H1 (cell line): ENCODE data around the gene SPAG17. TPM values are rescaled to one million over a fixed set of nuclear protein-coding genes. Genes with fewer than 3 reads are reported as not detected.

Experiments used
- CTCF ChIA-PET: fragments of 300-600 bp; sonication (Branson Sonifier 250); formaldehyde crosslinking; loops from one replicate; lab custom pipeline; 2021; ENCODE audit not compliant: partially characterized antibody; lab: Charles Lee
- POLR2A ChIA-PET: fragments of 300-600 bp; sonication (Branson Sonifier 250); formaldehyde crosslinking; loops from one replicate; lab custom pipeline; 2021; ENCODE audit warnings: inconsistent platforms; ENCODE audit not compliant: partially characterized antibody; lab: Charles Lee
- DNase-seq, 2 experiments: peaks; one replicate each; pipeline versions ENCODE4 v3.0.0 to v3.0.0-alpha.2; 2010 to 2022; ENCODE audit warnings: low spot score in 2 of 2, low read depth in 1 of 2, mixed read lengths in 1 of 2
- FAIRE-seq: peaks from 2 replicates; lab custom pipeline; 2011; peaks lifted over from hg19 to GRCh38; lab: Jason Lieb, UNC
- H2AFZ ChIP-seq: 2 replicates; pipeline ENCODE4 v1.8.1; 2012; ENCODE audit warnings: low read length, inconsistent platforms
- H2AK5ac ChIP-seq: 2 replicates; pipeline ENCODE4 v1.6.1; 2013; ENCODE audit warnings: low read depth, low read length
- H2BK120ac ChIP-seq: replicated peaks from 2 replicates; pipeline ENCODE3; 2013; ENCODE audit warnings: low read depth, low read length, inconsistent platforms
- H2BK12ac ChIP-seq: 2 replicates; pipeline ENCODE4 v1.6.1; 2013; ENCODE audit warnings: low read depth, low read length
- H2BK15ac ChIP-seq: 2 replicates; pipeline ENCODE4 v1.6.1; 2013; ENCODE audit warnings: low read length
- H2BK20ac ChIP-seq: 2 replicates; pipeline ENCODE4 v1.6.1; 2013; ENCODE audit warnings: low read length
- H2BK5ac ChIP-seq: 2 replicates; pipeline ENCODE4 v1.6.1; 2013; ENCODE audit warnings: low read depth, low read length
- H3K14ac ChIP-seq: 2 replicates; pipeline ENCODE4 v1.6.1; 2013; ENCODE audit warnings: inconsistent platforms; ENCODE audit not compliant: insufficient read length
- H3K18ac ChIP-seq: 2 replicates; pipeline ENCODE4 v1.6.1; 2013; ENCODE audit warnings: low read length; ENCODE audit errors: extremely low read depth
- H3K23ac ChIP-seq: 2 replicates; pipeline ENCODE4 v1.6.1; 2013; ENCODE audit warnings: inconsistent platforms; ENCODE audit not compliant: insufficient read length
- H3K23me2 ChIP-seq: 2 replicates; pipeline ENCODE4 v1.6.1; 2013; ENCODE audit warnings: low read depth, low read length
- H3K27ac ChIP-seq: 2 replicates; pipeline ENCODE4 v1.6.1; 2011; ENCODE audit warnings: low read depth, low read length, inconsistent platforms
- H3K27me3 ChIP-seq, 4 experiments: replicated peaks in 1 of 4; 1 replicate in 1 of 4; 2 replicates in 3 of 4; pipeline versions ENCODE4 v1.6.1 to v1.8.1; 2011 to 2013; ENCODE audit warnings: low read length in 3 of 4, mild to moderate bottlenecking in 3 of 4, inconsistent platforms in 2 of 4, mixed read lengths in 2 of 4, moderate library complexity in 1 of 4; ENCODE audit not compliant: control insufficient read depth in 3 of 4, insufficient read depth in 3 of 4; ENCODE audit errors: extremely low read depth in 1 of 4
- H3K36me3 ChIP-seq, 4 experiments: 2 replicates each; pipeline versions ENCODE4 v1.6.1 to v1.8.1; 2011 to 2013; ENCODE audit warnings: mild to moderate bottlenecking in 4 of 4, low read length in 3 of 4, moderate library complexity in 2 of 4, control low read depth in 1 of 4, inconsistent platforms in 1 of 4; ENCODE audit not compliant: insufficient read depth in 4 of 4, control insufficient read depth in 2 of 4
- H3K4ac ChIP-seq: replicated peaks from 2 replicates; pipeline ENCODE3; 2013; ENCODE audit warnings: low read length, low read depth, mixed read lengths, inconsistent platforms; ENCODE audit not compliant: insufficient read length
- H3K4me1 ChIP-seq, 4 experiments: replicated peaks in 1 of 4; 1 replicate in 1 of 4; 2 replicates in 3 of 4; pipeline versions ENCODE4 v1.6.1 to v1.8.1; 2011 to 2013; ENCODE audit warnings: low read length in 3 of 4, inconsistent platforms in 2 of 4, mixed read lengths in 1 of 4; ENCODE audit not compliant: insufficient read depth in 4 of 4, control insufficient read depth in 3 of 4
- H3K4me2 ChIP-seq, 2 experiments: 2 replicates each; pipeline versions ENCODE4 v1.6.1 to v1.8.1; 2011 to 2013; ENCODE audit warnings: low read depth in 2 of 2, low read length in 2 of 2, control low read depth in 1 of 2, inconsistent platforms in 1 of 2, mild to moderate bottlenecking in 1 of 2; ENCODE audit not compliant: insufficient read depth in 1 of 2
- H3K4me3 ChIP-seq, 4 experiments: fragments of 200-600, 300-600 bp in 1 of 4; sonication (generic), shearing (Covaris generic), sonication (Bioruptor Twin) in 1 of 4; 2 replicates each; pipeline versions ENCODE4 v1.5.1 to v1.8.1; 2011 to 2016; ENCODE audit warnings: low read length in 4 of 4, low read depth in 3 of 4, control low read depth in 2 of 4, inconsistent platforms in 2 of 4, mild to moderate bottlenecking in 2 of 4, mixed read lengths in 1 of 4, moderate library complexity in 1 of 4; ENCODE audit not compliant: insufficient read depth in 2 of 4; ENCODE audit errors: extremely low read depth in 1 of 4
- H3K56ac ChIP-seq: replicated peaks from 2 replicates; pipeline ENCODE3; 2013; ENCODE audit warnings: low read depth, mild to moderate bottlenecking, mixed read lengths, low read length, inconsistent platforms; ENCODE audit not compliant: insufficient read length
- H3K79me1 ChIP-seq: 2 replicates; pipeline ENCODE4 v1.6.1; 2013; ENCODE audit warnings: low read depth, low read length, control low read depth
- H3K79me2 ChIP-seq, 2 experiments: 2 replicates each; pipeline versions ENCODE4 v1.6.1 to v1.8.1; 2012 to 2013; ENCODE audit warnings: low read length in 2 of 2, mild to moderate bottlenecking in 2 of 2, inconsistent platforms in 1 of 2; ENCODE audit not compliant: insufficient read depth in 2 of 2, control insufficient read depth in 1 of 2
- H3K9ac ChIP-seq, 4 experiments: replicated peaks in 1 of 4; 1 replicate in 1 of 4; 2 replicates in 3 of 4; pipeline versions ENCODE4 v1.6.1 to v1.8.1; 2011 to 2013; ENCODE audit warnings: low read depth in 3 of 4, low read length in 3 of 4, control low read depth in 2 of 4, mild to moderate bottlenecking in 2 of 4, moderate library complexity in 2 of 4, inconsistent platforms in 1 of 4; ENCODE audit errors: extremely low read depth in 1 of 4
- H3K9me3 ChIP-seq, 2 experiments: 2 replicates each; pipeline versions ENCODE4 v1.6.1 to v1.8.1; 2012 to 2013; ENCODE audit warnings: mild to moderate bottlenecking in 2 of 2, moderate library complexity in 2 of 2, control low read depth in 1 of 2, inconsistent platforms in 1 of 2, low read depth in 1 of 2, low read length in 1 of 2, mixed read lengths in 1 of 2; ENCODE audit not compliant: insufficient read depth in 2 of 2
- H4K20me1 ChIP-seq, 2 experiments: replicated peaks in 1 of 2; 2 replicates each; pipeline versions ENCODE3 to v1.8.1; 2011 to 2013; ENCODE audit warnings: inconsistent platforms in 2 of 2, low read length in 2 of 2, mild to moderate bottlenecking in 1 of 2; ENCODE audit not compliant: insufficient read depth in 2 of 2, control insufficient read depth in 1 of 2
- H4K5ac ChIP-seq: 2 replicates; pipeline ENCODE4 v1.6.1; 2013; ENCODE audit warnings: low read length, low read depth, mixed read lengths, inconsistent platforms; ENCODE audit not compliant: insufficient read length
- H4K8ac ChIP-seq: 2 replicates; pipeline ENCODE4 v1.8.0; 2013; ENCODE audit warnings: mild to moderate bottlenecking, moderate library complexity, low read length, inconsistent platforms; ENCODE audit not compliant: insufficient read depth; ENCODE audit errors: extremely low read depth
- H4K91ac ChIP-seq: replicated peaks from 2 replicates; pipeline ENCODE3; 2013; ENCODE audit warnings: low read length, mixed read lengths, inconsistent platforms; ENCODE audit not compliant: insufficient read length
- ATF3 ChIP-seq: IDR thresholded peaks from 2 replicates; pipeline ENCODE4 v1.6.1; 2011; ENCODE audit warnings: low read depth, mild to moderate bottlenecking, low read length; ENCODE audit not compliant: insufficient read depth
- CHD2 ChIP-seq: IDR thresholded peaks from 2 replicates; pipeline ENCODE4 v1.6.1; 2012; ENCODE audit warnings: low read length, improper control_type of control experiment
- CTBP2 ChIP-seq: IDR thresholded peaks from 2 replicates; pipeline ENCODE4 v1.7.0; 2011; ENCODE audit warnings: borderline replicate concordance, mild to moderate bottlenecking, moderate library complexity, mixed read lengths, low read length; ENCODE audit not compliant: insufficient read depth, insufficient read length
- EP300 ChIP-seq, 2 experiments: IDR thresholded peaks; 1 replicate in 1 of 2; 2 replicates in 1 of 2; pipeline ENCODE4 v1.6.1; 2011 to 2012; ENCODE audit warnings: low read depth in 2 of 2, low read length in 2 of 2, mild to moderate bottlenecking in 2 of 2, borderline replicate concordance in 1 of 2, inconsistent platforms in 1 of 2, moderate library complexity in 1 of 2
- EZH2 ChIP-seq: fragments of 200-600 bp; sonication (generic); IDR thresholded peaks from 2 replicates; pipeline ENCODE4 v1.7.1; 2012; ENCODE audit warnings: low read depth, mild to moderate bottlenecking, moderate library complexity, low read length, inconsistent platforms; ENCODE audit not compliant: severe bottlenecking
- GABPA ChIP-seq: IDR thresholded peaks from 2 replicates; pipeline ENCODE4 v1.6.1; 2011; ENCODE audit warnings: mild to moderate bottlenecking, low read length, moderate library complexity, borderline replicate concordance; ENCODE audit not compliant: insufficient read depth
- POLR2A ChIP-seq, 2 experiments: IDR thresholded peaks; 1 replicate in 1 of 2; 2 replicates in 1 of 2; pipeline ENCODE4 v1.6.1; 2011; ENCODE audit warnings: low read depth in 2 of 2, low read length in 2 of 2, mild to moderate bottlenecking in 2 of 2; ENCODE audit errors: control extremely low read depth in 1 of 2
- RFX5 ChIP-seq: IDR thresholded peaks from 2 replicates; pipeline ENCODE4 v1.6.1; 2011; ENCODE audit warnings: low read depth, low read length, improper control_type of control experiment, borderline replicate concordance
- SAP30 ChIP-seq: fragments of 300-600 bp; sonication (generic); IDR thresholded peaks from 2 replicates; pipeline ENCODE4 v1.7.1; 2012; ENCODE audit warnings: low read length, moderate library complexity, mild to moderate bottlenecking, inconsistent platforms; ENCODE audit not compliant: insufficient read depth, insufficient replicate concordance
- SRF ChIP-seq: IDR thresholded peaks from 2 replicates; pipeline ENCODE4 v1.6.1; 2011; ENCODE audit warnings: mild to moderate bottlenecking, low read depth, low read length, moderate library complexity
- TAF1 ChIP-seq: IDR thresholded peaks from 2 replicates; pipeline ENCODE4 v1.6.1; 2011; ENCODE audit warnings: mild to moderate bottlenecking, low read depth, low read length
- TBP ChIP-seq: IDR thresholded peaks from 2 replicates; pipeline ENCODE4 v1.6.1; 2011; ENCODE audit warnings: low read depth, low read length, improper control_type of control experiment
- USF2 ChIP-seq: IDR thresholded peaks from 2 replicates; pipeline ENCODE4 v1.6.1; 2011; ENCODE audit warnings: low read length, improper control_type of control experiment
- WGBS, 2 experiments: shearing (Covaris generic) in 1 of 2; methylation state at CpG; one replicate each; pipeline versions ENCODE4 v1.1.6 to v1.1.7; 2013 to 2015; ENCODE audit warnings: low lambda C conversion rate in 2 of 2, mixed read lengths in 2 of 2, inconsistent platforms in 1 of 2, low coverage in 1 of 2, missing lambda C conversion rate in 1 of 2; ENCODE audit not compliant: insufficient replicate concordance in 2 of 2, insufficient coverage in 1 of 2, insufficient read length in 1 of 2; ENCODE audit errors: extremely low coverage in 1 of 2, missing lambda C conversion rate in 1 of 2; 5-methylcytosine and 5-hydroxymethylcytosine counted together
- polyA plus RNA-seq, 7 experiments: library from polyadenylated mRNA; depleted of rRNA in 3 of 7; stranded (reverse) in 5 of 7; unstranded in 2 of 7; fragments of >200 nt in 5 of 7; fragments of 200-250 nt in 2 of 7; gene quantifications; 1 replicate in 5 of 7; 2 replicates in 1 of 7; 4 replicates in 1 of 7; pipeline versions ENCODE4 v1.2.1 to v1.2.3, GENCODE V29; 2011 to 2013; ENCODE audit warnings: missing spikeins in 2 of 7, mixed read lengths in 2 of 7
- total RNA-seq: library from RNA; stranded (reverse); fragmentation: NEBNext Ultra II Directional; extraction: Animal tissue kit (Norgen Biotek cat#: 25700); gene quantifications from 2 replicates; pipeline ENCODE4 v1.2.1, GENCODE V29; 2021

The SPAG17 gene
- total and polyA plus RNA-seq, 2 of the 8 experiments (the other 6 are each of a cell fraction or from before 2014, with no cell fraction given) = 0.56 to 0.62 TPM

- Histone ChIP-seq H3K4me2 (no peak overlapping the region), H2BK20ac (no peak overlapping the region), H3K36me3 (no peaks in the 10 kb centered on the region), H3K27me3 (no peaks in the 10 kb centered on the region), H3K23ac (no peak overlapping the region), H2BK15ac (no peak overlapping the region), H3K79me1 (no peaks in the 10 kb centered on the region), H3K14ac (no peak overlapping the region), H4K20me1 (peaks cover 0 to 2% of the 10 kb centered on the region in 2 experiments), H4K5ac (no peak overlapping the region), H2BK120ac (no peak overlapping the region), H2BK12ac (no peak overlapping the region), H3K27ac (no peak overlapping the region), H3K79me2 (no peaks in the 10 kb centered on the region), H4K8ac (no peak overlapping the region), H3K4me1 (no peaks in the 10 kb centered on the region), H2BK5ac (no peak overlapping the region), H3K56ac (no peak overlapping the region), H3K4ac (no peak overlapping the region), H4K91ac (no peak overlapping the region), H3K18ac (no peak overlapping the region), H2AFZ (no peak overlapping the region), H3K23me2 (no peaks in the 10 kb centered on the region), H2AK5ac (no peak overlapping the region), H3K4me3 (no peak overlapping the region), H3K9ac (no peak overlapping the region), H3K9me3 (no peaks in the 10 kb centered on the region)
- WGBS, 2 experiments = 96% methylated on average over 1 of the region's 1 CpG; no CpG with 5 or more reads in 1 of the 2 experiments
- ChIA-PET POLR2A (no interaction called here), CTCF (interaction anchor here (0.7 kb wide), 1 partner anchor 1208 kb away, joined by 3 read pairs; no protein-coding TSS in a partner anchor)
- DNase-seq (no peak), FAIRE-seq (no peak)
- TF ChIP-seq ATF3 (no peak), USF2 (no peak), EP300 (IDR thresholded peaks at IDR 0.05; ENCODE audit: borderline replicate concordance in 1 of 2, low read depth in 2 of 2, low read length in 2 of 2) (no peak), TAF1 (no peak), CHD2 (no peak), GABPA (no peak), EZH2 (no peak), CTBP2 (no peak), RFX5 (no peak), SAP30 (no peak), POLR2A (IDR thresholded peaks at IDR 0.05; ENCODE audit: control extremely low read depth in 1 of 2, low read depth in 2 of 2, low read length in 2 of 2) (no peak), TBP (no peak), SRF (no peak)
These were observed 26.1 kb downstream of the SPAG17 start for GRCh38 chr1:118158924-118159323.
